HepG2 (cell line): ENCODE results near the gene KCNT2.

Experiments
- HMGXB4 ChIP-seq, 2 experiments: sonication (generic) in 1 of 2; formaldehyde crosslinking in 1 of 2; IDR thresholded peaks; 2 replicates each; pipeline versions ENCODE4 v1.4.0 to v1.6.1; 2018 to 2020; ENCODE audit warnings: missing genetic modification reagents in 2 of 2, borderline replicate concordance in 1 of 2, low read depth in 1 of 2, mild to moderate bottlenecking in 1 of 2, missing biosample characterization in 1 of 2
- ZNF674 ChIP-seq: sonication (generic); formaldehyde crosslinking; IDR thresholded peaks from 2 replicates; pipeline ENCODE4 v1.5.0; 2020; ENCODE audit warnings: low read depth, mild to moderate bottlenecking, missing genetic modification reagents

- no peak for TF ChIP-seq ZNF674 (CRISPR knock-in tag)
- TF ChIP-seq HMGXB4 (CRISPR knock-in tag; IDR thresholded peaks at IDR 0.05; ENCODE audit: borderline replicate concordance in 1 of 2, low read depth in 1 of 2) = no peak
These were observed 206.8 kb downstream of the KCNT2 start for GRCh38 chr1:196401452-196401833.
